Mesendoderm (in vitro differentiated cells): ENCODE measurements around the gene RBKS.

Experiments used
- DNase-seq: peaks from one replicate; pipeline ENCODE4 v3.0.0; 2013
- H2AK5ac ChIP-seq: 2 replicates; pipeline ENCODE4 v1.6.1; 2013; ENCODE audit warnings: low read length, inconsistent platforms
- H2BK120ac ChIP-seq: 2 replicates; pipeline ENCODE4 v1.6.1; 2013; ENCODE audit warnings: low read depth, mild to moderate bottlenecking, low read length, moderate library complexity, mixed read lengths
- H2BK15ac ChIP-seq: replicated peaks from 2 replicates; pipeline ENCODE4 v1.6.1; 2013; ENCODE audit warnings: low read depth, mild to moderate bottlenecking, moderate library complexity
- H2BK5ac ChIP-seq: 2 replicates; pipeline ENCODE4 v1.6.1; 2013; ENCODE audit warnings: low read length, inconsistent platforms
- H3K18ac ChIP-seq: 2 replicates; pipeline ENCODE4 v1.6.1; 2013; ENCODE audit warnings: mild to moderate bottlenecking, low read length, mixed read lengths
- H3K23ac ChIP-seq: one replicate; pipeline ENCODE4 v1.6.1; 2013; ENCODE audit warnings: low read length
- H3K27ac ChIP-seq: 2 replicates; pipeline ENCODE4 v1.5.1; 2013; ENCODE audit warnings: low read depth, mild to moderate bottlenecking, inconsistent platforms, low read length, moderate library complexity
- H3K27me3 ChIP-seq: 2 replicates; pipeline ENCODE4 v1.6.1; 2013; ENCODE audit warnings: low read length, control low read depth, mild to moderate bottlenecking, inconsistent platforms; ENCODE audit not compliant: insufficient read depth, poor library complexity
- H3K36me3 ChIP-seq: 2 replicates; pipeline ENCODE4 v1.6.1; 2013; ENCODE audit warnings: low read length, inconsistent platforms; ENCODE audit not compliant: control insufficient read depth, insufficient read depth
- H3K4ac ChIP-seq: one replicate; pipeline ENCODE4 v1.6.1; 2013; ENCODE audit warnings: low read depth, mild to moderate bottlenecking, low read length, moderate library complexity
- H3K4me1 ChIP-seq: 2 replicates; pipeline ENCODE4 v1.6.1; 2013; ENCODE audit warnings: low read depth, low read length, inconsistent platforms; ENCODE audit not compliant: control insufficient read depth
- H3K4me2 ChIP-seq: 2 replicates; pipeline ENCODE4 v1.6.1; 2013; ENCODE audit warnings: low read length
- H3K4me3 ChIP-seq: 2 replicates; pipeline ENCODE4 v1.5.1; 2013; ENCODE audit warnings: mild to moderate bottlenecking, low read length
- H3K56ac ChIP-seq: one replicate; pipeline ENCODE4 v1.6.1; 2013; ENCODE audit warnings: low read length
- H3K79me1 ChIP-seq: 2 replicates; pipeline ENCODE4 v1.6.1; 2013; ENCODE audit warnings: low read length, inconsistent platforms
- H3K79me2 ChIP-seq: 2 replicates; pipeline ENCODE4 v1.6.1; 2013; ENCODE audit warnings: mild to moderate bottlenecking, low read length; ENCODE audit not compliant: control insufficient read depth, insufficient read depth
- H3K9ac ChIP-seq: 2 replicates; pipeline ENCODE4 v1.6.1; 2013; ENCODE audit warnings: low read length, inconsistent platforms
- H4K5ac ChIP-seq: one replicate; pipeline ENCODE4 v1.6.1; 2013; ENCODE audit warnings: low read length
- H4K8ac ChIP-seq: one replicate; pipeline ENCODE4 v1.6.1; 2013; ENCODE audit warnings: low read depth, mild to moderate bottlenecking, control low read depth, low read length, moderate library complexity
- WGBS: extraction: QIAGEN DNeasy Blood & Tissue Kit; methylation state at CpG from one replicate; pipeline ENCODE4 v1.1.7; 2013; ENCODE audit warnings: low lambda C conversion rate, missing lambda C conversion rate; ENCODE audit not compliant: insufficient coverage; ENCODE audit errors: extremely low coverage; 5-methylcytosine and 5-hydroxymethylcytosine counted together

The RBKS gene

GRCh38 chr2:27763907-27764267 lies 126.3 kb downstream of the RBKS start:
- Histone ChIP-seq H3K27ac (no peak overlapping the region), H3K79me1 (no peaks in the 10 kb centered on the region)
- no CpG with 5 or more reads among the region's 7 CpGs for WGBS

GRCh38 chr2:27762951-27763906 lies 127.0 kb downstream of the RBKS start:
- Histone ChIP-seq H3K79me1 (no peaks in the 10 kb centered on the region), H4K8ac (no peak overlapping the region), H3K18ac (no peak overlapping the region), H3K4me1 (no peaks in the 10 kb centered on the region), H3K4me3 (no peak overlapping the region), H2AK5ac (no peak overlapping the region), H3K27me3 (no peaks in the 10 kb centered on the region), H3K56ac (no peak overlapping the region), H3K4me2 (no peak overlapping the region), H3K27ac (no peak overlapping the region), H2BK5ac (no peak overlapping the region), H2BK120ac (no peak overlapping the region), H3K79me2 (no peaks in the 10 kb centered on the region), H3K36me3 (no peaks in the 10 kb centered on the region), H4K5ac (no peak overlapping the region), H3K23ac (no peak overlapping the region), H3K4ac (no peak overlapping the region), H2BK15ac (no peak overlapping the region), H3K9ac (no peak overlapping the region)
- no peak for DNase-seq
- no CpG with 5 or more reads among the region's 3 CpGs for WGBS

More at GRCh38 chr2:27763907-27764267, 126.3 kb downstream of the RBKS start:
- Histone ChIP-seq H3K18ac (no peak overlapping the region), H3K79me2 (no peaks in the 10 kb centered on the region), H3K56ac (no peak overlapping the region), H3K23ac (no peak overlapping the region), H3K4me2 (no peak overlapping the region), H2BK120ac (no peak overlapping the region), H3K4ac (no peak overlapping the region), H3K4me1 (no peaks in the 10 kb centered on the region), H2AK5ac (no peak overlapping the region), H2BK5ac (no peak overlapping the region), H4K8ac (no peak overlapping the region), H3K27me3 (no peaks in the 10 kb centered on the region), H3K4me3 (no peak overlapping the region), H4K5ac (no peak overlapping the region), H3K9ac (no peak overlapping the region), H3K36me3 (no peaks in the 10 kb centered on the region), H2BK15ac (no peak overlapping the region)
- no peak for DNase-seq

GRCh38 chr2:27756544-27757498 lies 133.4 kb downstream of the RBKS start:
- WGBS: no CpG with 5 or more reads among the region's 8 CpGs
- Histone ChIP-seq H3K36me3 (no peaks in the 10 kb centered on the region), H4K8ac (no peak overlapping the region), H3K56ac (no peak overlapping the region), H3K9ac (no peak overlapping the region), H3K4me2 (no peak overlapping the region), H3K4ac (no peak overlapping the region), H4K5ac (no peak overlapping the region), H3K18ac (no peak overlapping the region), H3K79me2 (no peaks in the 10 kb centered on the region), H3K4me1 (peaks cover 7% of the 10 kb centered on the region), H3K79me1 (no peaks in the 10 kb centered on the region), H2BK15ac (no peak overlapping the region), H3K27me3 (no peaks in the 10 kb centered on the region), H2BK120ac (no peak overlapping the region), H3K23ac (no peak overlapping the region), H2BK5ac (no peak overlapping the region), H2AK5ac (no peak overlapping the region), H3K27ac (no peak overlapping the region), H3K4me3 (no peak overlapping the region)
- peak; percentile 44 for DNase-seq

GRCh38 chr2:27756091-27756490 lies 134.1 kb downstream of the RBKS start:
- Histone ChIP-seq H3K23ac (no peak overlapping the region), H4K5ac (no peak overlapping the region), H3K4me3 (no peak overlapping the region), H2BK5ac (no peak overlapping the region), H3K18ac (no peak overlapping the region), H3K4me1 (peaks cover 7% of the 10 kb centered on the region), H4K8ac (no peak overlapping the region), H2BK15ac (no peak overlapping the region), H3K79me1 (no peaks in the 10 kb centered on the region), H3K27me3 (no peaks in the 10 kb centered on the region), H3K56ac (no peak overlapping the region), H3K9ac (no peak overlapping the region), H3K79me2 (no peaks in the 10 kb centered on the region), H2BK120ac (no peak overlapping the region), H3K4ac (no peak overlapping the region), H3K27ac (no peak overlapping the region), H3K4me2 (no peak overlapping the region), H3K36me3 (no peaks in the 10 kb centered on the region), H2AK5ac (no peak overlapping the region)
- no CpG with 5 or more reads among the region's 3 CpGs for WGBS
- DNase-seq: no peak

GRCh38 chr2:27754831-27755230 lies 135.4 kb downstream of the RBKS start:
- peaks cover 7% of the 10 kb centered on the region for H3K4me1 ChIP-seq
- H3K79me2 ChIP-seq: no peaks in the 10 kb centered on the region
- no peak overlapping the region for H2BK5ac ChIP-seq
- H3K4ac ChIP-seq: no peak overlapping the region
- H3K18ac ChIP-seq: no peak overlapping the region
- H3K27me3 ChIP-seq: no peaks in the 10 kb centered on the region
- no peak overlapping the region for H3K4me2 ChIP-seq
- no peaks in the 10 kb centered on the region for H3K36me3 ChIP-seq
- no CpG with 5 or more reads among the region's 5 CpGs for WGBS
- H2AK5ac ChIP-seq: no peak overlapping the region
- H3K9ac ChIP-seq: no peak overlapping the region
- H4K8ac ChIP-seq: no peak overlapping the region
- no peak overlapping the region for H3K4me3 ChIP-seq
- no peak for DNase-seq
- no peak overlapping the region for H2BK120ac ChIP-seq
- H4K5ac ChIP-seq: no peak overlapping the region
- no peak overlapping the region for H2BK15ac ChIP-seq
- H3K27ac ChIP-seq: no peak overlapping the region
- no peak overlapping the region for H3K23ac ChIP-seq
- no peak overlapping the region for H3K56ac ChIP-seq
- H3K79me1 ChIP-seq: no peaks in the 10 kb centered on the region
